Fibroblast of villous mesenchyme (primary cell): ENCODE data around the gene OSGEP. TPM values are rescaled to one million over a fixed set of nuclear protein-coding genes. Genes with fewer than 3 reads are reported as not detected.
"Not testable (repeated sequence)": the region's sequence is repeated elsewhere in the genome, so short reads cannot be mapped to it uniquely, and the experiment has no call there.

Experiments
- DNase-seq: peaks from one replicate; pipeline ENCODE4 v3.0.0-alpha.2; 2010; ENCODE audit warnings: low read depth
- H3K4me3 ChIP-seq: 2 replicates; pipeline ENCODE4 v1.5.1; 2011; ENCODE audit warnings: low read depth, mild to moderate bottlenecking, low read length
- CTCF ChIP-seq: IDR thresholded peaks from 2 replicates; pipeline ENCODE4 v1.5.1; 2012; ENCODE audit warnings: low read depth, mild to moderate bottlenecking, low read length; ENCODE audit not compliant: insufficient read depth
- total RNA-seq: library from RNA; depleted of rRNA; stranded (reverse); fragments of >200 nt; gene quantifications from 2 replicates; pipeline ENCODE4 v1.2.3, GENCODE V29; 2012

The OSGEP gene
- total RNA-seq, 1 donor = 36.3 TPM

- peak; percentile 6 for DNase-seq
- no peak for TF ChIP-seq CTCF
- peak overlapping the region; percentile 73 for H3K4me3 ChIP-seq
Measured at GRCh38 chr14:20460458-20461224, 6.0 kb upstream of the OSGEP start.

GRCh38 chr14:20458031-20458789 is 3.6 kb upstream of the OSGEP start:
- no peak overlapping the region for H3K4me3 ChIP-seq
- no peak for DNase-seq
- TF ChIP-seq CTCF = no peak

- H3K4me3 ChIP-seq = no peak overlapping the region
- no peak for DNase-seq
Measured at GRCh38 chr14:20456971-20457370, 2.4 kb upstream of the OSGEP start.

GRCh38 chr14:20455355-20456300 is 1.0 kb upstream of the OSGEP start:
- DNase-seq = peak; percentile 93
- H3K4me3 ChIP-seq = peak overlapping the region; percentile 92
- no peak for TF ChIP-seq CTCF

More at GRCh38 chr14:20456971-20457370, 2.4 kb upstream of the OSGEP start:
- no peak for TF ChIP-seq CTCF

- H3K4me3 ChIP-seq, DNase-seq: not testable (repeated sequence)
Measured at GRCh38 chr14:20452831-20453230, 1.8 kb downstream of the OSGEP start.

- DNase-seq = no peak
- no peak for TF ChIP-seq CTCF
- H3K4me3 ChIP-seq = no peak overlapping the region
Measured at GRCh38 chr14:20446889-20447288, 7.7 kb downstream of the OSGEP start.

- H3K4me3 ChIP-seq, DNase-seq: not testable (repeated sequence)
Measured at GRCh38 chr14:20443650-20444049, 11.0 kb downstream of the OSGEP start.
